Panc1 (cell line): ENCODE results near the gene CPLANE1. TPM values are rescaled to one million over a fixed set of nuclear protein-coding genes. Genes with fewer than 3 reads are reported as not detected.
"Not testable (repeated sequence)": the region's sequence is repeated elsewhere in the genome, so short reads cannot be mapped to it uniquely, and the experiment has no call there.

Experiments
- ATAC-seq: fragments of 200-7000 bp; cut with Tn5 transposase; 2 replicates; pipeline ENCODE4 v1.9.1; 2020; ENCODE audit warnings: mild to moderate bottlenecking, moderate library complexity
- Bru-seq: library from RNA; stranded (reverse); fragments of 400-500 nt; gene quantifications from one replicate; lab custom pipeline; 2021; lab: Mats Ljungman, UMichigan
- BruChase-seq, 2 experiments: library from RNA; stranded (reverse); fragments of 400-500 nt; gene quantifications; one replicate each; lab custom pipeline; 2021; lab: Mats Ljungman, UMichigan
- BruUV-seq: library from RNA; stranded (reverse); fragments of 400-500 nt; replicated peaks from 2 replicates; lab custom pipeline; 2021; lab: Mats Ljungman, UMichigan
- CTCF ChIA-PET: fragments of 300-600 bp; sonication (Branson Sonifier 250); formaldehyde crosslinking; loops from one replicate; lab custom pipeline; 2022; ENCODE audit warnings: antibody characterized with exemption; lab: Charles Lee
- POLR2A ChIA-PET: fragments of 300-600 bp; sonication (Branson Sonifier 250); formaldehyde crosslinking; loops from one replicate; lab custom pipeline; 2022; ENCODE audit warnings: antibody characterized with exemption; lab: Charles Lee
- DNase-seq: peaks from one replicate; pipeline ENCODE4 v3.0.0-alpha.2; 2010; ENCODE audit warnings: low read depth, low spot score
- H3K27ac ChIP-seq: 2 replicates; pipeline ENCODE4 v1.5.1; 2011; ENCODE audit warnings: mild to moderate bottlenecking, low read length, inconsistent platforms
- H3K27me3 ChIP-seq: fragments of 200-500 bp; sonication (Bioruptor generic); 2 replicates; pipeline ENCODE4 v1.6.0; 2014; ENCODE audit warnings: low read length, inconsistent platforms; ENCODE audit not compliant: control insufficient read depth, insufficient read depth
- H3K36me3 ChIP-seq: fragments of 200-500 bp; sonication (Bioruptor generic); 2 replicates; pipeline ENCODE4 v1.5.1; 2014; ENCODE audit warnings: inconsistent platforms, mild to moderate bottlenecking, low read length, moderate library complexity; ENCODE audit not compliant: control insufficient read depth, insufficient read depth
- H3K4me1 ChIP-seq: 2 replicates; pipeline ENCODE4 v1.5.1; 2011; ENCODE audit warnings: inconsistent platforms, mild to moderate bottlenecking, low read length, moderate library complexity; ENCODE audit not compliant: control insufficient read depth, insufficient read depth
- H3K4me3 ChIP-seq, 2 experiments: 2 replicates each; pipeline ENCODE4 v1.5.1; 2011 to 2012; ENCODE audit warnings: low read depth in 2 of 2, low read length in 2 of 2, mild to moderate bottlenecking in 2 of 2, inconsistent platforms in 1 of 2, moderate library complexity in 1 of 2
- H3K9me3 ChIP-seq: fragments of 200-500 bp; sonication (Bioruptor generic); 2 replicates; pipeline ENCODE4 v1.5.1; 2014; ENCODE audit warnings: low read depth, mild to moderate bottlenecking, inconsistent platforms, low read length, moderate library complexity; ENCODE audit not compliant: control insufficient read depth, insufficient read depth
- POLR2AphosphoS5 ChIP-seq: IDR thresholded peaks from 2 replicates; pipeline ENCODE4 v1.6.1; 2012; ENCODE audit warnings: mild to moderate bottlenecking, low read depth, low read length, moderate library complexity
- SIN3A ChIP-seq: IDR thresholded peaks from 2 replicates; pipeline ENCODE4 v1.6.1; 2012; ENCODE audit warnings: low read depth, mild to moderate bottlenecking, low read length, moderate library complexity, borderline replicate concordance; ENCODE audit not compliant: insufficient read depth
- TCF7L2 ChIP-seq: IDR thresholded peaks from 2 replicates; pipeline ENCODE4 v1.6.1; 2011; ENCODE audit warnings: mild to moderate bottlenecking, low read depth, low read length, inconsistent platforms
- in situ Hi-C: cut with HindIII; loops from 2 replicates; pipeline ENCODE4 v1.10.0; 2016; ENCODE audit warnings: low sequenced_read_pairs, low pct_unique_long_range_greater_than_20kb
- intact Hi-C: fragments of 100-400 bp; cut with micrococcal nuclease; formaldehyde crosslinking; loops from one replicate; pipeline ENCODE4 v1.10.0; 2022; ENCODE audit not compliant: unreplicated experiment
- long read RNA-seq: library from polyadenylated mRNA; unstranded; transcript quantifications from one replicate; pipeline ENCODE4 v2.0.0, GENCODE V29; 2021; ENCODE audit not compliant: unreplicated experiment
- polyA plus RNA-seq: library from polyadenylated mRNA; unstranded; fragments of >200 nt; gene quantifications from one replicate; pipeline ENCODE4 v1.2.1, GENCODE V29; 2012; ENCODE audit warnings: missing spikeins; ENCODE audit not compliant: insufficient read length
- total RNA-seq: library from RNA; stranded (reverse); gene quantifications from one replicate; pipeline ENCODE4 v1.2.1, GENCODE V29; 2021; ENCODE audit not compliant: unreplicated experiment
- TF ChIP-seq, protein P1 (sequence below): fragments of 450-650 bp; IDR thresholded peaks from 2 replicates; pipeline ENCODE4 v1.5.1; 2017; ENCODE audit warnings: mild to moderate bottlenecking
- TF ChIP-seq, protein P2 (sequence below), 2 experiments: IDR thresholded peaks; 2 replicates each; pipeline ENCODE4 v1.6.1; 2011 to 2012; ENCODE audit warnings: low read depth in 2 of 2, control low read depth in 1 of 2, low read length in 1 of 2, mild to moderate bottlenecking in 1 of 2, moderate library complexity in 1 of 2; ENCODE audit not compliant: insufficient read depth in 1 of 2

CPLANE1 gene
- 18.1 TPM for total RNA-seq
- 7.2 TPM for polyA plus RNA-seq
- Bru-seq, nascent RNA = percentile 74 among the genes with signal in this experiment
- BruChase-seq, experiment 1, labeled RNA remaining after a 2-hour chase = percentile 78 among the genes with signal in this experiment
- BruChase-seq, experiment 2, labeled RNA remaining after a 6-hour chase = percentile 76 among the genes with signal in this experiment
- long read RNA-seq, partial matches to known transcripts = 3 of 12 reads
- long read RNA-seq, other reads (novel, unspliced or antisense) = 9 of 12 reads

DNA sequence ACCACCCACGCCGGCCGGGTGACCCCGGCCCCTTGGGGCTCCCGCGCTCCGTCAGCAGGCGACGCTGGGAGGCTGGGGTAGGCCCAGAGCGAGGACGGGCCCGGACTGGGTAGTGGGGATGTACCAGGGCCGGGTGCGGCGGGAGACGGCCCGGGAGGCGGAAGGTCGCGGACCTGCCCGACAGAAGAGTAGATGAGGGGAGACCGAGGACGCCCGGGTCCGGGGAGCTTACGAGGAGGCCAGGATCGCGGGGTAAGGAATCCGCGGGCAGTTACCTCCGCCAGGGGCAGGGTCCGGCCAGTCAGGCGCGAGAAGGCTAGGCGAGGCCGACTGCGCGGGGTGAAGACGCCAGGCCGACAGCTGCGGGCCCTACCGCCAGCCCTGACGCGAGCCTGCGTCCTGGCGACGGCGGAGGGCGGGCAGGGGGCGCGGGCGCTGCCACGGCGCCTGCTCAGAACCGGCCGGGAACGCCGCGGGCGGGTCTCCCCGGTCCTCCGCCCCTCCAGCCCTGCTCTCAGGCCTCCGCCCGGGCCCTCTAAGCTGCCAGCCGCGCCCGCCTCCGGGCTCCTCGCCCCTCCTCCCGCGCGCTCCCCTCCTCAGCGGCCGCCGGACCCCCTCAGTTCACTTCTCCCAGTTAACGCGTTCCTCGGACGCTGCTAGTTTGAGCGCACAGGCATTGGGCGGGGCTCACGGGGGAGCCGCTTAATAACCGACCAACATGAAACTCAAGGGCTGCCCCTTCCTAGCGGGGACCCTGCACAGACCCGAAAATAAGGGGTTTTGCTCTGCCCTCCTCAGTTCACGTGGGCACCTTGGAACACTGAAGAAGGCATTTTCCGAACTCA, at the start of gene CPLANE1:
CPLANE1 (minus strand) TSS at position 407 of the 845 bp plus-strand sequence. CDS start 1,678 bp downstream, outside the sequence.
- H3K36me3 ChIP-seq = no peaks in the 10 kb centered on the region
- ChIA-PET CTCF (no interaction called here), POLR2A (no interaction called here)
- in situ Hi-C loops (no loop called here), intact Hi-C loops (loop anchor here (10.0 kb wide), 1 partner anchor 46 kb away; no protein-coding TSS in a partner anchor)
- peak; percentile 97 for ATAC-seq
- no peaks in the 10 kb centered on the region for H3K27me3 ChIP-seq
- H3K4me1 ChIP-seq = peaks cover 3% of the 10 kb centered on the region; the same call in 1 of the 2 replicates
- H3K27ac ChIP-seq = peak within 1 kb of the TSS; percentile 90
- no TSS peak for BruUV-seq
- H3K4me3 ChIP-seq = peak within 1 kb of the TSS; percentile 80 to 91
- no peaks in the 10 kb centered on the region for H3K9me3 ChIP-seq
- TF ChIP-seq, protein P1, sequence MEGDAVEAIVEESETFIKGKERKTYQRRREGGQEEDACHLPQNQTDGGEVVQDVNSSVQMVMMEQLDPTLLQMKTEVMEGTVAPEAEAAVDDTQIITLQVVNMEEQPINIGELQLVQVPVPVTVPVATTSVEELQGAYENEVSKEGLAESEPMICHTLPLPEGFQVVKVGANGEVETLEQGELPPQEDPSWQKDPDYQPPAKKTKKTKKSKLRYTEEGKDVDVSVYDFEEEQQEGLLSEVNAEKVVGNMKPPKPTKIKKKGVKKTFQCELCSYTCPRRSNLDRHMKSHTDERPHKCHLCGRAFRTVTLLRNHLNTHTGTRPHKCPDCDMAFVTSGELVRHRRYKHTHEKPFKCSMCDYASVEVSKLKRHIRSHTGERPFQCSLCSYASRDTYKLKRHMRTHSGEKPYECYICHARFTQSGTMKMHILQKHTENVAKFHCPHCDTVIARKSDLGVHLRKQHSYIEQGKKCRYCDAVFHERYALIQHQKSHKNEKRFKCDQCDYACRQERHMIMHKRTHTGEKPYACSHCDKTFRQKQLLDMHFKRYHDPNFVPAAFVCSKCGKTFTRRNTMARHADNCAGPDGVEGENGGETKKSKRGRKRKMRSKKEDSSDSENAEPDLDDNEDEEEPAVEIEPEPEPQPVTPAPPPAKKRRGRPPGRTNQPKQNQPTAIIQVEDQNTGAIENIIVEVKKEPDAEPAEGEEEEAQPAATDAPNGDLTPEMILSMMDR = no peak
- TF ChIP-seq POLR2AphosphoS5 = peak; percentile 81
- peak; percentile 84; the same call in 1 of the 2 replicates for TF ChIP-seq SIN3A
- peak; percentile 15 for DNase-seq

DNA sequence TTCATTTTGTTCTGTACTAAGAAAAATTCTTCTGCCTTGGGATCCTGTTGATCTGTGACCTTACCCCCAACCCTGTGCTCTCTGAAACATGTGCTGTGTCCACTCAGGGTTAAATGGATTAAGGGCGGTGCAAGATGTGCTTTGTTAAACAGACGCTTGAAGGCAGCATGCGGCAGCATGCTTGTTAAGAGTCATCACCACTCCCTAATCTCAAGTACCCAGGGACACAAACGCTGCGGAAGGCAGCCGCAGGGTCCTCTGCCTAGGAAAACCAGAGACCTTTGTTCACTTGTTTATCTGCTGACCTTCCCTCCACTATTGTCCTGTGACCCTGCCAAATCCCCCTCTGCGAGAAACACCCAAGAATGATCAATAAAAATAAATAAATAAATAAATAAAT, 47.1 kb upstream of the CPLANE1 start:
- H3K27ac ChIP-seq, H3K4me1 ChIP-seq, H3K9me3 ChIP-seq, POLR2A ChIA-PET, ATAC-seq, H3K27me3 ChIP-seq, CTCF ChIA-PET, in situ Hi-C loops, BruUV-seq, H3K4me3 ChIP-seq, DNase-seq: not testable (repeated sequence)
- intact Hi-C loops = loop anchor here (10.0 kb wide), 1 partner anchor 52 kb away; the partner anchor contains the start of gene CPLANE1
- peaks cover 34% of the 10 kb centered on the region for H3K36me3 ChIP-seq

DNA sequence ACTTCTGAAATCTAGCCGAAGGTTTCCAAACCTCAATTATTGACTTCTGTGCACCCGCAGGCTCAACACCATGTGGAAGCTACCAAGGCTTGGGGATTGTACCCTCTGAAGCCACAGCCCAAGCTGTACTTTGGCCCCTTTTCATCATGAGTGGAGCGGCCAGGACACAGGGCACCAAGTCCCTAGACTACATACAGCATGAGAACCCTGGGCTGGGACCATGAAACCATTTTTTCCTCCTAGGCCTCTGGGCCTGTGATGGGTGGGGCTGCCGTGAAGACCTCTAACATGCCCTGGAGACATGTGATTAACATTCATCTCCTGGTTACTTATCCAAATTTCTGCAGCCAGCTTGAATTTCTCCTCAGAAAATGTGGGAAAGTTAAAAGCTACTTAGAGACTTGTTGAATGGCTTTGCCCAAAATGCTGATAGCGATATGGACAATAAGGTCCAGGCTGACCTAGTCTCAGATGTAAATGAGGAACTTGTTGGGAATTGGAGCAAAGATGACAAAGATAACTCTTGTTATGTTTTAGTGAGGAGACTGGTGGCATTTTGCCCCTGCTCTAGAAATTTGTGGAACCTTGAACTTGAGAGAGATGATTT, 34.1 kb upstream of the CPLANE1 start:
- no TSS peak for BruUV-seq
- DNase-seq = no peak

More for the DNA sequence above, 34.1 kb upstream of the CPLANE1 start:
- no peak overlapping the region for H3K27ac ChIP-seq
- CTCF ChIA-PET = no interaction called here
- TF ChIP-seq SIN3A (no peak), TCF7L2 (no peak), POLR2AphosphoS5 (no peak)
- TF ChIP-seq, protein P2, sequence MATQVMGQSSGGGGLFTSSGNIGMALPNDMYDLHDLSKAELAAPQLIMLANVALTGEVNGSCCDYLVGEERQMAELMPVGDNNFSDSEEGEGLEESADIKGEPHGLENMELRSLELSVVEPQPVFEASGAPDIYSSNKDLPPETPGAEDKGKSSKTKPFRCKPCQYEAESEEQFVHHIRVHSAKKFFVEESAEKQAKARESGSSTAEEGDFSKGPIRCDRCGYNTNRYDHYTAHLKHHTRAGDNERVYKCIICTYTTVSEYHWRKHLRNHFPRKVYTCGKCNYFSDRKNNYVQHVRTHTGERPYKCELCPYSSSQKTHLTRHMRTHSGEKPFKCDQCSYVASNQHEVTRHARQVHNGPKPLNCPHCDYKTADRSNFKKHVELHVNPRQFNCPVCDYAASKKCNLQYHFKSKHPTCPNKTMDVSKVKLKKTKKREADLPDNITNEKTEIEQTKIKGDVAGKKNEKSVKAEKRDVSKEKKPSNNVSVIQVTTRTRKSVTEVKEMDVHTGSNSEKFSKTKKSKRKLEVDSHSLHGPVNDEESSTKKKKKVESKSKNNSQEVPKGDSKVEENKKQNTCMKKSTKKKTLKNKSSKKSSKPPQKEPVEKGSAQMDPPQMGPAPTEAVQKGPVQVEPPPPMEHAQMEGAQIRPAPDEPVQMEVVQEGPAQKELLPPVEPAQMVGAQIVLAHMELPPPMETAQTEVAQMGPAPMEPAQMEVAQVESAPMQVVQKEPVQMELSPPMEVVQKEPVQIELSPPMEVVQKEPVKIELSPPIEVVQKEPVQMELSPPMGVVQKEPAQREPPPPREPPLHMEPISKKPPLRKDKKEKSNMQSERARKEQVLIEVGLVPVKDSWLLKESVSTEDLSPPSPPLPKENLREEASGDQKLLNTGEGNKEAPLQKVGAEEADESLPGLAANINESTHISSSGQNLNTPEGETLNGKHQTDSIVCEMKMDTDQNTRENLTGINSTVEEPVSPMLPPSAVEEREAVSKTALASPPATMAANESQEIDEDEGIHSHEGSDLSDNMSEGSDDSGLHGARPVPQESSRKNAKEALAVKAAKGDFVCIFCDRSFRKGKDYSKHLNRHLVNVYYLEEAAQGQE (IDR thresholded peaks at IDR 0.05; ENCODE audit: insufficient read depth in 1 of 2, low read depth in 2 of 2, low read length in 1 of 2) = no peak
- POLR2A ChIA-PET = no interaction called here
- H3K9me3 ChIP-seq = peaks cover 14% of the 10 kb centered on the region
- intact Hi-C loops (no loop called here), in situ Hi-C loops (no loop called here)
- H3K36me3 ChIP-seq = no peaks in the 10 kb centered on the region; the same call in 1 of the 2 replicates
- no peak for ATAC-seq
- H3K27me3 ChIP-seq = no peaks in the 10 kb centered on the region
- H3K4me3 ChIP-seq = no peak overlapping the region
- no peaks in the 10 kb centered on the region for H3K4me1 ChIP-seq
